Colon (tissue), 2 donors: Measurements from ENCODE around the gene SHMT1.
"Not testable (repeated sequence)": the region's sequence is repeated elsewhere in the genome, so short reads cannot be mapped to it uniquely, and the experiment has no call there.

Source experiments
- FAIRE-seq: peaks from 2 replicates; lab custom pipeline; 2012; peaks lifted over from hg19 to GRCh38; lab: Jason Lieb, UNC
- donor health status: control.
- donor health status: control.

The SHMT1 gene

DNA sequence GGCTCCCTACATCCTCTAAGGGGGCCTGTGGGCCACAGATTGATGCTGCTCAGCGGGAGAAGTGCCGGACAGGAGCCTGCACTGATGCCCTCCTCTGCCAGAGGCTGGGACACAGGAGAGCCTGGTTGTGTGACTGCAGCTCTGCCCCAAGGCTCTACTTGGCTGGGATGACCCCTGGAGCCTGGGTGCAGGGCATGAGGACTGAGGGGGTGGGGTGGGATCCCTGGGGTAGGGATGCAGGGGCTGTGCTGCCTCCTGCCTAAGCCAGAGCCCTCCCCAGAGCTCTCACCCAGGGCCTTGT, 14.8 kb upstream of the SHMT1 start:
- FAIRE-seq, result no peak

DNA sequence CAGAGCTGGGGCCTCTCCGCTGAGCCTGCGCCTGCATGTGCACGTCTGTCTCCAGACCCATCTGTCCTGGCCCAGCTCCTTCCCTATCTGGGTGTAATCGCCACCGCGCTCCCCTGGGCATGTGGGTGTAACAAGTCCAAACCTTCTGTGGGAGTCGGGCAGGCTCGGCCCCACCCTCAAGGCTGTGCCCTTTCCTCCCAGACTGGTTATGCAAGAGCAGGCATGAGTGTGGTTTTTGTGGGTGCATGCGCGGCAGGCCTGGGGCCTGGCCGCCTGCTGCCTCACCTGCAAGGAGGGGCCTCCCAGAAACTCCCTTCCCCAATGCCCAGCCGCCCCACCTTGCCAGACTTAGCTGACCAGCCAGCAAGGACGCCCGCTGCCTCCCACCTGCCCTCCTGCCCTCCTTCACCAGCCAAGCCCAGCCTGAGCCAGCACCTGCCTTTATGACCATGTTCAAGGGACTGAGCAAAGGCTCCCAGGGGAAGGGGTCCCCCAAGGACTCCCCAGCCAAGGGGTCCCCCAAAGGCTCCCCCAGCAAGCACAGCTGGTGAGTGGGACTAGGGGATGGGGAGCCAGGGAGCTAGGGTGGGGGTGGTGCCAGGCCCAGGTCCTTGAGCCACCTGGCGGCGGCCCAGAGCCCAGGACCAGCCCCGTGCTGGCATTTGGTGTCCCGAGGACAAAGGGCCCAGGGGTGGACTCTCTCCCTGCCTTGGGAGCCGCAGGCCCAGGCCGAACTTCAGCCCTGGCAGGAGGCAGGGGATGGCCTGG, 14.3 kb upstream of the SHMT1 start, which contains the start of gene EVPLL:
TSS of gene EVPLL (plus strand) at position 342 of the 768 bp plus-strand sequence. CDS start 3,160 bp downstream, outside the sequence.
- no peak for FAIRE-seq

DNA sequence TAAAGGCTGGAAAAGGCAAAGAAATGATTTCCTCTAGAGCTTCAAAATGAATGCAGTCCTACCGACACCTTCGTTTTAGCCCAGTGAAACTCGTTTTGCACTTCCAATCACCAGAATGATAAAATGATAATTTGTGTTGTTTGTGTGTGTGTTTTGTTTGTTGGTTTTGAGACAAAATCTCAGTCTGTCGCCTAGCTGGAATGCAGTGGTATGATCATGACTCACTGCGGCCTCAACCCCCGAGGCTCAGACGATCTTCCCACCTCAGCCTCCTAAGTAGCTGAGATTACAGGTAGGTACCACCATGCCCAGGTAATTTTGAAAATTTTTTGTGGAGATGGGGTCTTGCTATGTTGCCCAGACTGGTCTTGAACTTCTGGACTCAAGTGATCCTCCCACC, 10.9 kb upstream of the SHMT1 start:
- FAIRE-seq, result no peak

DNA sequence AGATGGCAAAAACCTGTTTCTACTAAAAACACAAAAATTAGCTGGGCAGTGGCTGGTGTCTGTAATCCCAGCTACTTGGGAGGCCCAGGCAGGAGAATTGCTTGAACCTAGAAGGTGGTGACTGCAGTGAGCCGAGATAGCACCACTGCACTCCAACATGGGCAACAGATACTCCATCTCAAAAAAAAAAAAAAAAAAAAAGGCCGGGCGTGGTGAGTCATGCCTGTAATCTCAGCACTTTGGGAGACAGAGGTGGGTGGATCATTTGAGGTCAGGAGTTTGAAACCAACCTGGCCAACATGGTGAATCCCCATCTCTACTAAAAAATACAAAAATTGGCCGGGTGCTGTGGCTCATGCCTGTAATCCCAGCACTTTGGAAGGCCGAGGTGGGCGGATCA, 9.8 kb upstream of the SHMT1 start:
- FAIRE-seq, result not testable (repeated sequence)

DNA sequence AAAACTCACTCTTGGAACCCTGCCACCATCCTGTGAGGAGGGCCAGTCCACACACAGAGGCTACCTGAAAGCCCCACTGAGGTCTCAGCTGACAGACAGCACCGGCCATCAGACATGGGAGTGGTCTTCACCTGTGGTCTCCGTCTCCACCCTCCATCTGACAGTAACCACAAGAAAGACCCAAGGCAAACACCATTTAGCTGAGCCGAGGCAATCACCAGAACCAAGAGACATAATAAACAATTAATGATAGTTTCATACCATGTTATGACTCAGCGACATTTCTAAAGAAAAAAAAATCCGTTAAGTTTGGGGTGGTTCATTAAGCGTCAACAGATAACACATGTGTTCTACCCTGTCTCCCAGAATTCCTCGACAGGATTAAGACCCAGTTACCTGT, 8.1 kb upstream of the SHMT1 start:
- FAIRE-seq, result no peak

DNA sequence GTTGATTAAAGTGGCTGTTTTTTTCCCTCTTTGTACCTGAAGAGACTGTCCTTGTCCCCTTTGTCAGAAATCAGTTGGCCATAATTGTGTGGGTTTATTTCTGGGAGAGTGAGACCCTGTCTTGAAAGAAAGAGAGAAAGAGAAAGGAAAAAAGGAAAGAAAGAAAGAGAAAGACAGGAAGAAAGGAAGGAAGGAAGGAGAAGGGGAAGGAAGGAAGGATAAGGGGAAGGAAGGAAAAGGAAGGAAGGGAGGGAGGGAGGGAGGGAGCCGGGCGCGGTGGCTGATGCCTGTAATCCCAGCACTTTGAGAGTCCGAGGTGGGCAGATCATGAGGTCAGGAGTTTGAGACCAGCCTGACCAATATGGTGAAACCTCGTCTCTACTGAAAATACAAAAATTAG, 7.4 kb upstream of the SHMT1 start:
- no peak for FAIRE-seq

DNA sequence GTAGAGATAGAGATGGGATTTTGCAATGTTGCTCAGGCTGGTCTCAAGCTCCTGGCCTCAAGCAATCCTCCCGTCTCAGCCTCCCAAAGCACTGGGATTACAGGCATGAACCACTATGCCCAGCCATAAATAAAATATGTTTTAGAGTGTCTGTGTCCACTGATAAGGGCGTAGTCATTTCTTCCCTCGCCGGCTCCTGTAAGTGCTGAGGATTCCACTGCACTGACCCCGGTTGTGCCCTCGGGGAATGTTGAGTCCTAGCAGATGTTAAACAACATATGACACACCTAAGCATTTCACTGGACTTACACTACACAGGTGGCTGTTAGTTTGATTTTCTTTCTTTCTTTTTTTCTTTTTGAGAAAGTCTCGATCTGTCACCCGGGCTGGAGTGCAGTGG, 5.6 kb upstream of the SHMT1 start:
- FAIRE-seq, result no peak

DNA sequence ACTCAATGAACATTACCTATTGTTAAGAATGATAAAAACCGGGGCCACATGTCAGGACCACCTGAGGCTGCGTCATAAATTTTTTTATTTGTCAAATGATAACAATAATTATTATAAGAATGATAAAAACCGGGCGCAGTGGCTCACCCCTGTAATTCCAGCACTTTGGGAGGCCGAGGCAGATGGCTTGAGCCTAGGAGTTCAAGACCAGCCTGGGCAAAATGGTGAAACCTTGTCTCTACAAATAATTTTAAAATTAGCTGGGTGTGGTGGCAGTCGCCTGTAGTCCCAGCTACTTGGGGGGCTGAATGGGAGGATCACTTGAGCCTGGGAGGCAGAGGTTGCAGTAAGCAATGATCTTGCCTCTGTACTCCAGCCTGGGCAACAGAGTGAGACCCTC, 816 bp upstream of the SHMT1 start:
- no peak for FAIRE-seq

DNA sequence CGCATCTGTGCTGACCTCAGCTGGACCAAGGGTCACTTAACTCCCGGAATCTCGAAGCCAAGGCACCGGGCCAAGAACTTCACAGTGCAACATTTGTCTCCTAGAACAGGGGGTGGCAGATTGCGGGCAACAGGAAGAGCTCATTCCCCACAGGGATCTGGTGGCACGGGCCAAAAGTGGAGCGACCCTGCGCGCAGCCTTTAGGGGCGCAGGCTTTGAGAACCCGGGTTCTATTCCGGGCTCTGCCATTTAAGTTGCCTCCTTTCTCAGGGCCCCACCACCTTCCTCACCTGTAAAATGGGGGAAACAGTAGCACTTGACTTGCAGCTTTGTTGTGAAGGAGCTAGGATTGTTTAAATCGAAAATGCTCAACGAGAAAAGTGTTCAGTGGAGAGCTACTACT, 651 bp downstream of the SHMT1 start:
- FAIRE-seq, result no peak

DNA sequence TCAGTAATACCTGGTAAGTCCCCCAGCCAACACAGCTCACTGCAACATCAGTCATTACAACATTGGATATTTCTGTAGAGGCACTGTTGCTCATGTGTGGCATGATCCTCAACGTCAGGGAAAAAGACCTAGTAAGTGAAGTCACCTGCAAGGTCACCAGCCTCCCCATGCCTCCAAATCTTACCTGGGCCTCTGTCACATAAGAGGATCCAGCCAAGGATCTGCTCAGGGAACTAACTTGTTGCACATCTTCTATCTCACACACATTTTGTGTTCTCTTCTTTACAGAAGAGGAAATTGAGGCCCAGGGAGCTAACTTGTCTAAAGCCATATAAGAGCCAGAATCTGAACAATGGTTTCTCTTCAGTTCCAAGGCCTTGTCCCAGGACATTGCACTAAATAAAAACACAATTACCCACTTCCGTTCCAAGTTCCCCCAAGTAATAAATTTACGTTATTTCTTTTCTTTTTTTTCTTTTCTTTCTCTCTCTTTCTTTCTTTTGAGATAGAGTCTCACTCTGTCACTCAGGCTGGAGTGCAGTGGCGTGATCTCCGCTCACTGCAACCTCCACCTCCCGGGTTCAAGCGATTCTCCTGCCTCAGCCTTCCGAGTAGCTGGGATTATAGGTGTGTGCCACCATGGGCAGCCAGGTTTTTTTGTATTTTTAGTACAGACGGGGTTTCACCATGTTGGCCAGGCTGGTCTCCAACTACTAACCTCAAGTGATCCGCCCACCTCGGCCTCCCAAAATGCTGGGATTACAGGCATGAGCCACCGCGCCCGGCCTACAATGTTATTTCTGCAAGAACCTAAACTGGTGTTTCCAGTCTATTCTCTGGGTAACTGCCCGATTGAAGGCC, 1.3 kb downstream of the SHMT1 start:
- FAIRE-seq, result no peak

DNA sequence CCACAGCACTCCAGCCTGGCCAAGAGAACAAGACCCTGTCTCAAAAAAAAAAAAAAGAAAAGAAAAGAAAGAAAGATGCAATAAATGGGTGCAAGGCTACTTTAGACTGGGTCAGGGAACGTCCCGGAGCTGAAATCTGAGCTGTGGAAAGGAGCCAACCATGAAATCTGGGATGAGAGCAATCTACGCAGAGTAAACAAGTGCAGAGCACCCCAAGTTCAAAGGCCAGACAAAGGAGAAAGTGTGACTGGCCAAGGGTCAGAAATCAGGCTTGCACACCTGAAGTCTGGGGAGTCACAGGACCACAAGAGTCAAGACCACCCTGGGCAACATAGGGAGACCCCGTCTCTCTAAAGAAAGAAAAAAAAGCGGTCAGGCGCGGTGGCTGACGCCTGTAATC, 2.8 kb downstream of the SHMT1 start:
- no peak for FAIRE-seq

DNA sequence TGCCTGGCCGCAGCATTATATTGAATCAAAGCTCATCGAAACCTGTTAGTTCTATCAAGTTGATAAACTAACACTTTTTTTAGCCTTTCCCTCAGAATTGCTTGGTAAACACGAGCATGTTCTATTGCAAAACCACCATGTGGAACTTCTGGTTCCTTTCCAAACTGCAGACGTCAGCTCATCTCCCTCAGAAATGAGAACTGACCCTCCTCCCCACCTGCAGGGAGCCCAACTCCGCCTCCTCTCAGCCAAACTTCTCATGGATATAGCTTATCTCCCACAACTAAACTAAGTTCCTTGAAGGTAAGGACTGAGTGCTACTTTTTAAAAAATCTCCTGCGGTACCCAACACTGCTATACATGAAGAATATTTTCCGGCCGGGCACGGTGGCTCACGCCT, 6.7 kb downstream of the SHMT1 start:
- no peak for FAIRE-seq

DNA sequence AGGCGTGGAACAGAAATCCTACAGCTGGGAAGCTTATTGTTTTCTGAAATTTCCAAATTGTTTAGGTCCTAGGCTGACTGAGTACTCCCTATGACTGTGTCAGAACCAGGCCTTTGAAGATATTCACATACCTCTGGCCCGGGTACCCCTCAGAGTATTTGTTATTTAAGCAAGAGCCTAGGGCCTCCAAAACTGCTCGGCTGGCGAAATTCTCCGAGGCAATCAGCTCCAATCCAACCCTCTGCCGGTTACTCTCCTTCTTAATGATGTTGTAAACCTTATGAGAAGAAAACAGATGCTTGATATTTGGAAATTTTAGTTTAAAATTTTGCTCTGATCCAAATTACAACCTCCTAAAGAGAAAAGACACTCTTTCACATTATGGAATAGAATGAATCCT, 9.8 kb downstream of the SHMT1 start:
- FAIRE-seq, result no peak

DNA sequence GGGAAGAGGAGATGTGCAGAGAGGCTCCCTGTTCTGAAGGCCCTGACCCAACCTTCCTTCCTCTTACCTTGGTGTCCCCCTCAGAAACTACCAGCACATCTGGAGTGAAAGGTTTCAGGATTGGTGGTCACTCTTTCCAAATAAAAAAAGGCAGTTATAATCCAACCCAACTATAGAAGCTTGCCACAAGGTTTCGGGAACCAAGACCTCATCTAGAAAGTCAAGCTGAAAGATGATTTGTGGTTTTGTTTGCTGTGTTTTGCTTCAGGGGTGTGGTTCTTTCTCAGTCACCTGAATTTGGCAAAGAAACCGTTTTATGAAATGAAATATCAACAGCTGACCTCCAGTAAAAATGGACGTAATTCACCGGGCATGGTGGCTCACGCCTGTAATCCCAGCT, 19.3 kb downstream of the SHMT1 start:
- no peak for FAIRE-seq

DNA sequence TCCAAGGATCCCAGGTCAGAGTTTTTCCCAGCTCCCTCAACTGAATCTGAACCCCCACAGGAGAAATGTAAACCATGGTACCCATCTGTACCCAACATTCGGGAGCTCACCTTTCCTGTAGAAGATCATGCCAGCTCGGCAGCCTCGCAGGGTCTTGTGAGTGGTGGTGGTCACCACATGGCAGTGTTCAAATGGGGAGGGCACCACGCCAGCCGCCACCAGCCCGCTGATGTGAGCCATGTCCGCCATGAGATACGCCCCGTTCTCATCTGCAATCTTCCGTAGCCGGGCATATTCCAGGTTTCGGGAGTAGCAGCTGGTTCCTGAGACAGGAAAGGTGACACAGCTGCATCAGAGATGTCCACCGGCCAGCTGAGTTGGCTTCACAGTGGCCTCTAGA, 23.4 kb downstream of the SHMT1 start:
- FAIRE-seq, result no peak

DNA sequence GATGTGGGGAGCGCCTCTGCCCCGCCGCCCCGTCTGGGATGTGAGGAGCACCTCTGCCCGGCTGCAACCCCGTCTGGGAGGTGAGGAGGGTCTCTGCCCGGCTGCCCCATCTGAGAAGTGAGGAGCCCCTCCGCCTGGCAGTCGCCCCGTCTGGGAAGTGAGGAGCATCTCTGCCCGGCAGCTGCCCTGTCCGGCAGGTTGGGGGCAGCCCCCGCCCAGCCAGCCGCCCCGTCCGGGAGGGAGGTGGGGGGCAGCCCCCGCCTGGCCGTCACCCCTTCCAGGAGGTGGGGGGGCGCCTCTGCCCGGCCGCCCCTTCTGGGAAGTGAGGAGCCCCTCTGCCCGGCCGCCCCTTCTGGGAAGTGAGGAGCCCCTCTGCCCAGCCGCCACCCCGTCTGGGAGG, 25.2 kb downstream of the SHMT1 start:
- FAIRE-seq, result not testable (repeated sequence)

DNA sequence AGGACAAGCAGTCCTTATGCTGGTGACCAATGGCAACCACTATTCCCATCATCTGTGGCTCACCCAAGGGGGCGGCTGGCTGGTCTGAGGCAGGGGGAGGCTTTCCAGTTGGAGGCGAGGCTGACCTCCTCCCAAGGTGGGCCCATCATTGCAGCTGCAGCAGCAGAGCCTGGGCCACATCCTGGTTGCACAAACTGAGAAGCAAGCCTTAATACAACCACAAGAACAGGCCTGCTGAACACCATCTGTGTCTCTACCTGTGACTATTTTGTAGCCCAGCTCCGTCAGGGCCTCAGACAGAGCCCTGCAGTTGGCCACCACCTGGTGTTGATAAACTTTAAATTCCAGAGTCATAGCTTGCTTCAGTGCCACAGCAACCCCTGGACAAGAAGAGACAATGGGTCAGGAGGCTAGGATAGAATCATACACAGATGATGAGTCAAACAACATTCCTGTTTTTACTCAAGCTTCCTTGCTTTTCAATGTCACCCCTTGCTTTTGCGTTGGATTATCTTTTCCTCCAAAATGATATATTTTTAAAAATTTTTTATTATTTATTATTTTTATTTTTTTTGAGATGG, 30.4 kb downstream of the SHMT1 start:
- no peak for FAIRE-seq

DNA sequence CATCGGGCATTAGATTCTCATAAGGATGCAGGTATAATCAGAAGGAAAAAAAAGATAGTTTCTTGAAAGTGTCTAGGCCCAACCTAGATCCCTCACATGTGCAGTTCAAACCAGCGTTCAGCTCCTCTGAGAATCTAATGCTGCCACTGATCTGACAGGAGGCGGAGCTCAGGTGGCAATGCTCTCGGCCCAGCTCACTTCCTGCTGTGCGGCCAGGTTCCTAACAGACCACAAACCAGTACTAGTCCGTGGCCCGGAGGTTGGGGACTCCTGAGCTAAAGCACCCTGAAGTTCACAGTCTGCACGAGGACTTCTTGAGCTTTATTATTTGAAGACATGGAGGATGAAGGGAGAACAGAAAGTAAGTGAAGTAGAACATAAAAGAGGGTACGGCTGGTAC, 31.5 kb downstream of the SHMT1 start:
- FAIRE-seq, result no peak

DNA sequence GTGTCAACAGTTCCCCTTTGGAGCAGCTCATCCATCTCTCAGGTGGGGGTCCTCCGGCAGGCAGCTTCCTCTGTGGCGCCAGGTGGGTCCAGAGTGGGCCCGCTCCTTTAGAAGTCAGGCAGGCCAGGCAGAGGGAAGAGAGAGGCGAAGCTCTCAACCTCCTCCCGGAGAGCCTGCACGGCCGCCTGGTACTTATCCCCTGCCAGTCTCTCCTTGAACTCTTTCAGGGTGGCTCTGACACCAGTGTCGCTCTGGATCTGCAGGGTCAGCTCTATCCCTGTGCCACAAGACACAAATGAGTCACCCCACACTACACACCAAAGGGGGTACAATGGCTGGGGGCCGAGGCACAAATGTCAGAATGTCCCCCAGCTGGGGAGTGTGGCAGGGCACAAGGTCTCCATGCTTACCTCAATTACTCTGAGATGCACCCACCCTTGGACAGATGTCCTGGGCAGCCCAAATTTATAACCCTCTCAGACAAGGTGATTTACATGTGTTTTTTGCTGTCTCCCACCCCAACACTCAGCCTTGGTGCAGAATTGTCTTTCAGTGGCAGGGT, 34.6 kb downstream of the SHMT1 start:
- no peak for FAIRE-seq

DNA sequence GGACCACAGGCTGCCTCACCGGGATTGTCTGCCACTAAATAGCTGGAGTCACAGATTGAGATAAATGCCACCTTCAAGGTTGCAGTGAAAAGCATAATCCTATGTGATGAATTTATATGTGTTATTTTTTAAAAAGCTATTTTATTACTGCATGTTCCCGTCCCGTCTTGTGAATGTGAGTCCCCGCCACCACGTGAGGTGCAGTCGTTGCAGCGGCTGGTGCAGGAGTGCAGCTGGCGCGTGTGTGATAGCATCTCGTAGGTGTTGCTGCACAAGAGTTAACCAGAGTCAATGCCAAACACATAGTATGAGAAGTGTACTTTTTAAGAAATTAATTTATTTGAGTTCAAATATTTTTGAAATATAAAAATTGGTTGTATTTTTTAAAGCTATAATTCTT, 35.8 kb downstream of the SHMT1 start:
- FAIRE-seq, result no peak

DNA sequence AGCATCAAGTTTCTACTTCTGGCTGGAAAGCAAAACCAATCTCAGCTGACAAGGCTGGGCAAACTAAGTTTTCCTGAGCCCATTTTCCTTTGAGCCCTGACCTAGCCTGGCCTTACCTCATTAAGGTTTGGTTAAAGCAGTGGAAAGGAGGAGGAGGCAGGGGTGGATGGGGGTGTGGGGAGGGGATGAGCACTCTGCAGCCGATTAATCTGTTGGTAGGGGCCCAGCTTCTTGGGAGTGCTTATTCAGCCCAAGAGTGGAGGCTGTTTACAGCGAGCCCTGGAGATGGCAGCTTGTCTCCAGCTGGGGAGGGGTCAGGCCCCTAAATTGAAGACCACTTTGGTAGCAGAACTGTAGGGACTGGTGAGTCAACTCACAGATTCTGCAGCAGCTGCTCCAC, 36.3 kb downstream of the SHMT1 start:
- no peak for FAIRE-seq

DNA sequence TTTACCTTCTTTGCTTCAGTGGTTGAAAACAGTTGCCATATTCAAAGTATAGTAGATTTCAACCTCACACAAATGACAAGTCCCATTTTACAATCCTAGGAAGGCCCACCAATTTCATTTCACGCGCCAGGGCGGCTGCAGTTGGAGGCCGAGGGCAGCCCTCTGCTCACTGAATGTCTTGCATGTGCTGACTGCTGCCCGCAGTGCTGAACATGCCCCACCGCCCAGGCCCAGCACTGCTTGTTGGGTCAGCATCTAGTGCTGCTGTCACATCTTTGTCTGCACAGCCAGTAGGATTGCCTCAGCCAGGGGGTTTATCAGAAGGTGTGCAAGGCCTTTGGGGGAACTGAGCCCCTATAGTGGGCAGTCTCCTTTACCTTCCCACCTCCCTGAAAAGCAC, 36.8 kb downstream of the SHMT1 start:
- no peak for FAIRE-seq

DNA sequence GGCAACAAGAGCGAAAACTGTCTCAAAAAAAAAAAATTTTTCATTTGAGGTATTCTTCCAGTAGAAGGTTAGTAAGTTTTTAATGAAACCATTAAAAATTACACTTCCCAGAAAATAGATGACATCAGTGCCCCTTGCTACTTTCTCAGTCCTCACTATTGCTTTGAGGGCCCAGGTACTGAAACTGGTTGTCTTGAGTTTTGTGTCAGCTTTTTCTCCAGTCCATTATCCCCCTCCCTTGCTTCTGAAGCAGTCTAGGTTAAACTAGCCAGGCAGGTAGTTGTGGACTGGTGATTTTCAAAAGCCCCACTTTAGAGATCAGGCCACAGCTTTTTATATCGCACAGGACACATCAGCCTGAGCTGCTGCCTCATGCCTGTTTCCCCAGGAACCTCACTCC, 37.3 kb downstream of the SHMT1 start:
- FAIRE-seq, result no peak
